ENCODE measurements around the gene HIP1. TPM values are rescaled to one million over a fixed set of nuclear protein-coding genes. Genes with fewer than 3 reads are reported as not detected.

The HIP1 gene
- total and polyA plus RNA-seq, 2 of the 13 experiments (the other 11 are each of a cell fraction or from before 2014, with no cell fraction given), result 4.5 to 6.2 TPM

- TF ChIP-seq PRDM15 (CRISPR knock-in tag; IDR thresholded peaks at IDR 0.05) (peak; percentile 80), KLF16 (CRISPR knock-in tag; IDR thresholded peaks at IDR 0.05) (no peak), CHD4 (IDR thresholded peaks at IDR 0.05; ENCODE audit: borderline replicate concordance, low read length) (peak; percentile 74; the same call in 1 of the 2 replicates), ZFP82 (CRISPR knock-in tag; IDR thresholded peaks at IDR 0.05; ENCODE audit: borderline replicate concordance) (no peak), ZFX (CRISPR knock-in tag; IDR thresholded peaks at IDR 0.05; ENCODE audit: low read depth) (no peak), POLR2AphosphoS5 (IDR thresholded peaks at IDR 0.05; ENCODE audit: low read depth, low read length) (no peak), ZFP62 (CRISPR knock-in tag; IDR thresholded peaks at IDR 0.05) (no peak), PHF8 (CRISPR knock-in tag; IDR thresholded peaks at IDR 0.05) (no peak), ZNF549 (CRISPR knock-in tag; IDR thresholded peaks at IDR 0.05) (no peak), ZNF501 (CRISPR knock-in tag; IDR thresholded peaks at IDR 0.05) (0 out of 2 replicates have a peak, but pooled peaks have one; percentile 48), HNRNPK (IDR thresholded peaks at IDR 0.05; ENCODE audit: low read depth, low read length, poor library complexity, severe bottlenecking) (no peak), ZNF510 (CRISPR knock-in tag; IDR thresholded peaks at IDR 0.05; ENCODE audit: low read depth) (no peak), USF2 (IDR thresholded peaks at IDR 0.05; ENCODE audit: low read depth, low read length) (no peak), USF2 (CRISPR knock-in tag; IDR thresholded peaks at IDR 0.05; ENCODE audit: borderline replicate concordance) (no peak)
Measured at GRCh38 chr7:75756206-75756990, 17.7 kb upstream of the HIP1 start (continued).

All from HepG2 (cell line).